Measurements from ENCODE around the gene KRT2. TPM values are rescaled to one million over a fixed set of nuclear protein-coding genes. Genes with fewer than 3 reads are reported as not detected.

Gene KRT2
- polyA plus RNA-seq, 12 donors: 0.58 to 0.75 (median 0.61) TPM; not detected in 9

- DNase-seq: no peak
These were observed 14.5 kb upstream of the KRT2 start for GRCh38 chr12:52666471-52666870.

DNA sequence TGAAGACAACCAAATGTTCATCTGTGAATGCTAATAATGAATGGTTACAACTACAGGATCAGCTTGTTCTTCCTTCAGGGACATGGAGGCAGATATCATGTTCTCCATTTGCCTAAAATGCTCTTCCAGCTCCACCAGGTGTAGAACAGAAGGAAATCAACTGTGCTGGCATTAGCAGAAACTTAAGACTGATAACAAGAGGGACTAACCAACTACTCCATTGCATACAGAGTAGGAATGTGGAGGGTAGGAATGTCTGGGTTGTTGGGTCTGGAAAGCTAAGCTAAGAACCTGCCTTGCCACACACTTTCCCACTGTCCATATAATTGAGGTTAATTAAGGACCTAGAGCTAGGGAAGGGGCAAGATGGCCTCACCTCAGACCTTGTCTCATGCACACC lies 11.4 kb upstream of the KRT2 start:
- no peak for DNase-seq

GRCh38 chr12:52662918-52663229 lies 10.9 kb upstream of the KRT2 start:
- no peak for DNase-seq

- no peak for DNase-seq
These were observed 10.3 kb upstream of the KRT2 start for GRCh38 chr12:52662093-52662917.

DNA sequence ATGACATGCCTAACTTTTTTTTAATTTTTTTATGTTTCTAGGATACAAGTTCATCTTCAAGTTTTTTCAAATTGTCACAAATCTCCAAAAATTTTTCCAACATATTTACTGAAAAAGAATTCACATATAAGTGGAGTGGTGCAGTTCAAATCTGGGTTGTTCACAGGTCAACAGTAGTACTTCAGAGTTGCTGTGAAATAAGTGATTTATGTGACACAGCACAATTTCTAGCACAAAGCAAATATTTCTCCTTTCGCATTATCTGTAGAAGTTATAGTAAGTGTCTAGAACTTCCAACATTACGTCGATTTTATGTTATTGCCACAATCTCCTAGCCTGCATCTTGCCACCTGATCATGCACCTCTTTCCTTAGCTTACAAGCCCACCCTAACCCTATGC lies 9.7 kb upstream of the KRT2 start:
- no peak for DNase-seq

DNA sequence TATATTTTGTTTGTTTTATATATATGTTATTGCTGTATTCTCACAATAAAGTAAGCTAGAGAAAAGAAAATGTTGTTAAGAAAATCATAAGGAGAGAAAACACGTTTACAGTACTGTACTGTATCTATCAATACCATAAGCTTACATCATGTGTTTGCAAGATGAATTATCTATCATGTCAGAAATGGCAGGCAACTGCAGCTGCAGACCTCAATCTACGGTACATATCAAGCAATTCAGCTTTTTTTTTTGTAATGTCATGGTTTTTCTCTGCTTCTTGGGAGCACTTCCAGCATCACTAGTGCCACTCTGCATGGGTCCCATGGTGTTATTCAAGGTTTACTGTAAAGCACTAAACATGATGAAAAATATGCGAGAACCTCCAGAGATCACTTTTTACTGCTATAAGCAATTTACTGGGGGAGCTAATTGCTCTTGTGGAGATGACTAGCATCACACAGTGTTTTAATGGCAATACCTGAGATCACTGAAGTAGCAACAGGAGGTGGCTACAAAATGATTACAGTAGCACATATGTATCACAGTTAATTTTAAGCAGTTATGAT lies 9.0 kb upstream of the KRT2 start:
- no peak for DNase-seq

GRCh38 chr12:52659951-52660350 lies 7.9 kb upstream of the KRT2 start:
- DNase-seq: no peak

- no peak for DNase-seq
These were observed 7.4 kb upstream of the KRT2 start for GRCh38 chr12:52659395-52659794.

GRCh38 chr12:52658196-52658595 lies 6.2 kb upstream of the KRT2 start:
- no peak for DNase-seq

DNA sequence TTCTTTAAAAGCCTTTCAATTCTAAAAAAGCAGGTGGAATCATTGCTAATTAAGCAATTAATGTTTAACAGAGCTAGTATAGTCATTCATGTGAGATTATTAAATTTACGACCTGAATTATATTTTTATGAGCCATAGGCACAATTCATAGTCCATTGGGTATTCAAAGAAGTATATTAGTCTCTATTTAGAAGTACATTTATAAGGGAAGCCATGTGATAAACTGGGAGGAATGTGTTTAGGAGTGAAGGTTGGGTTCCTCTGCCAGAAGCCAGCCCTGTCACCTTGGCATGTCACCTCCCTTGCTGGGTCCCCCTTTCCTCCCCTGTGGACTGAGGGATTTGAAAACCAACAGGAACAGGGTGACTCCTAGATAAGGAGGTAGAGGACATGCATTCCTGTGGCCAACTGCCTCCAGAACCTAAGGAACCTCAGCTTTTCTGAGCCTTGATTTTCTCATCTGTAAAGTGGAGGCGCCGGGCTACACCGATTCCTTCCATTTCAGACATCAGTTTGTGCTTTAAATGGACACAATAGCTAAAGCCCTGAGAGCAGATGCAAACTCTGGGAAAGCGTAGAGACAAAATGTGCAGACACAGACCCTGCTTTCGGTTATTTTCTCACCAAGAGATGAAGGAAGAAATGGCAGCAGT lies 5.4 kb upstream of the KRT2 start:
- DNase-seq: no peak

DNA sequence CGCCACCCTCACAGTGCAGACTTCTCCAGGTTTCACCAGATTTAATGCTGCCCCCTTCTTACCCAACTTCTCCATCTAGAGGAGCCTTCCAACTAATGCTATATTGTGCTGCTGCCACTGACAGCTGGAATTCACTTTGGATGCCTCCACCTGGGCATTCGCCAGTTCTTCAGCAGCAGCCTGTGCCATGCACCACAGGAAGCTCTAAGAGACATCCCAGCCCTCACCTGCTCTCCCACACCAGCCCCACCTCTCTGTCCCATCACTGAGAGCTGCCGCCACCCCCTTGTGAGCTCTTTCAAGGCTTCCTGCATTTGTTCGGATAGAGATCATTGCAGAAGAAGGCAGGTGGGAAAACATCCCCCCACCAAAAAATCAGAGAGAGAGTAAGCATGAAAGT lies 4.6 kb upstream of the KRT2 start:
- DNase-seq: no peak

DNA sequence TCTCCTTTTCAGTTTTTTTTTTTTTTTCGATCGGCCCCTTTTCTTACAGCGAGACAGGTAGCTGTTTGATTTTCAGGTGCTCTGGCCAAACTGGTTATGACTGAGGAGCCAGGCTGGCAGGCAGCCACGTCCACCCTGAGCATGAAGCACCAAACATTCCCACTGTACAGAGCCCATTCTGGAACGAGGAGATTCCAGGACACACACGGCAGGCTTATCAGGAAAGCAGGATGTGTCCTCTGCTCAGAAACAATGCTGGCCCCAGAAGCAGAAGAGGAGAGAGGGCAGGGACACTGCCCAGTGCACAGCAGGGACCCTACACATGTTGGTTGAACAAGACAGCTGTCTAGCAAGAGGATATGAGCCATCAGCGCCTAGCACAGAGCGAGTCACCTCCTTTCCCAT lies 3.7 kb upstream of the KRT2 start:
- no peak for DNase-seq

DNA sequence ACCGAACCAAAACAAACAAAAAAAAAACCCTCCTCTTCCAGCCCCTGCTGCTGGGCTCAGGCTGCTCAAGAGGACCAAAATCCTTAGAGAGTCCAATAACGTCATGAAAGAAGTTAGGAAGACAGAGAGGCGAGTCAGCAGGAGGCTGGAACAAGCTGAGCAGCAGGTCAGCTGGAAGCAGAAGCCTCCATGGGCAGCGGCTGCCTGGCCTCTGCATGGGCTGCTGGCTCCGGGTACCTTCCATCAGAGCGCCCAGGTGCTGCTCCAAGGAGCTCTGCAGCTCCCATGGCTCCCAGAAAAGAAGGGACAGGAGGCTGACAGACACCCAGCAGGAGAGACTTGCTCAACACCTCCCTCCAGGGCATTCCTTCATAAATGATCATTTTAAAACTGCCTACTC lies 3.2 kb upstream of the KRT2 start:
- DNase-seq: no peak

DNA sequence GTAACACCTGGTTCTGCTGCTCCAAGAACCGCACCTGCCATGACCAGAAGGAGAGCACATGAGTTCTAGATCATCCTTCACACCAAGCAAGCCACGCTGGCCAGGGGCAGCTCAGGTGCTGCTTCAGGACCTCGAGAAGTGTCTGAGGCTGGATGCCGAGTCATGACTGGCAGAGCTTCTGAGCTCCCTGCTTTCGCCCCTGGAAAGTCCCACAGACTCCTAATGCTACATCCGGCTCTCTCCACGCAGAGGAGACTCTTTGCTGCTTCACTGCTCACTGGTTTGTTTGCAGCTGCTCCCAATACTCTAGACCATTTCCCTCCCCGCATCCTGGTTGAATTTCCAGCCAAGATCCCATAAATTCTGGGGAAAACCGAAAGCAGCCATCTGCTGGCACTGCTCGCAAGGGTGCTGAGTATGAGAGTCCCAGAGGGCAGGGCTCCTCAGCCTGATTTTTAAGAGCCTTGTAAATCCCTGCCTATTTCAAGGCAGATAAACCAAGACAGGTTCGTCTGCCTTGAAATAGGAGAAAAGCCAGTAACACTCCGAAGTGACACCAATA lies 1.4 kb downstream of the KRT2 start:
- DNase-seq: no peak

GRCh38 chr12:52649066-52649465 lies 2.9 kb downstream of the KRT2 start:
- DNase-seq: no peak

DNA sequence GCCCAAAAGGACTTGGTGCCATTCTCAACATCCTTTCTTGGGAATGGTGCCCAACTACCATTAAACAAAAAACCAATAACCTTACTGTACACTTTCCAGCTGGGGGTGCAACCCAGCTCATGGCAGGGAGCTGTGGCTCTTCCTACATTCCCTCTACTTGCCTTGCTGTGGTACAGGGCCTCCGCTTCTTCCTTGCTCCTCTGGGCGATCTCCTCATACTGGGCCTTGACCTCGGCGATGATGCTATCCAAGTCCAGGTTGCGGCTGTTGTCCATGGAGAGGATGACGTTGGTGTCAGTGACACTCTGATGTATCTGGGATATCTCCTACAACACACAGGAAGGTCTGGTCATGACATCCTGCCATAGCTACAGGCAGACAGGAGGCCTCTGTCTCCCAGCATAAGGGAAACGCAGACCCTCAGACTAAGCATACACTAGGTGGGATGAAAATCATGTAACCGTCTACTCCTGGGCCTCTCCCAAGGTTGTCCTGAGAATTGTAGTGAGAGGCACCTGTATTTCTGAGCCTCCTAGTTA lies 3.9 kb downstream of the KRT2 start:
- DNase-seq: no peak

- no peak for DNase-seq
These were observed 4.4 kb downstream of the KRT2 start for GRCh38 chr12:52647601-52648000.

- DNase-seq: no peak
These were observed 5.4 kb downstream of the KRT2 start for GRCh38 chr12:52646613-52647012.

DNA sequence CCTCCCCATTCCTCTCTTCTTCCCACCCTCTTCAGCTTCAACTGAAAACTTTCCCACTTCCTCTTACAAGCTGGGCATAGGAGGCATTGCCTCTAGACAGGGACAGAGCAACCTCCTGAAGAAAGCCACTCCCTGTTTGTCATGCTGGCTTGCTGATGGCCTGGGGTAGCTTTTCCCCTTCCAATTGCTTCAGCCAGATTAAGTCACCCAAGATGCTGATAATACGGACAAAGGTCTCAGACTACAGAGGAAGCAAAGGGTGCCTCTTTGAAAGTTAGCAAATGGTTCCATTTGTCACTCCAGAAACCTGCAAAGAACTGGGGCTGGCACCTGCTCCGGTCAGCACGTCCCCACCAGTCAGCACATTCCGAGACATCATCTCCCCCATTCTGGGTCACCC lies 6.0 kb downstream of the KRT2 start:
- DNase-seq: no peak

DNA sequence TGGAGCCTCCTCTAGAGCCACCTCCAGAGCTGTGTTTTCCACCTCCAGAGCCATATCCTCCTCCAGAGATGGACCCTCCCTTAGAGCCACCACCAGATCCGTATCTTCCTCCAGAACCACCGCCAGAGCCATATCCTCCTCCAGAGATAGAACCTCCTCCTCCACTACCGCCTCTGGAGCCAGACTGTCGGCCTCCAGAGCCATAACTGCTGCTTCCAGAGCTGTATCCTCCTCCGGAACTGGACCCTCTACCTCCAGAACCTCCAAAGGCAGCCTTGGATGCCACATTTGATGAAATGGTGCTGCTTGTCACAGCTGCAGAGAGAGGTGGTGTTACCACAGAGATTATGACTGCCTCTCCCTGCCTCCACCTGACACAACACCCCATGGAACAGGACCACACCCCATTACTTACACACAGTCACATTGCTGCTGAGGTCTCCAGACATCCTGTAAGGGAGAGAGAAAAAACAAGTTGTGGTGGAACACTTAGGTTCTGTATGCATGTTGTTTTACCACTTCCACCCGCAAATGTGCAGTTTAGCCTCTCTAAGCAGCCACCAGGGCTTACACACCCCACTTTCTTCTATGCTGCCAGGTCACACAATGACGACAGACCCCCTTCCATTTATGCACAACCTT lies 6.8 kb downstream of the KRT2 start:
- no peak for DNase-seq

GRCh38 chr12:52644078-52644415 lies 8.0 kb downstream of the KRT2 start:
- DNase-seq: no peak
